Coronary artery (tissue), 2 donors: Measurements from ENCODE around the gene IFI27L2.
A peak's percentile ranks its signal among the peaks of the same experiment; 100 is the strongest.

ENCODE experiments used
- DNase-seq: peaks from one replicate; pipeline ENCODE4 v3.0.0-alpha.2; 2017; ENCODE audit warnings: low spot score
- H3K27ac ChIP-seq, 2 donors: fragments of 200-600 bp; sonication (generic); one replicate each; pipeline ENCODE4 v1.5.1; 2016 to 2019
- H3K4me3 ChIP-seq: fragments of 200-600 bp; sonication (generic); 2 replicates; pipeline ENCODE4 v1.5.1; 2016; ENCODE audit warnings: mild to moderate bottlenecking, moderate library complexity
- CTCF ChIP-seq: fragments of 200-600 bp; sonication (generic); IDR thresholded peaks from one replicate; pipeline ENCODE4 v1.5.1; 2019; ENCODE audit warnings: antibody characterized with exemption

IFI27L2 gene

GRCh38 chr14:94124582-94125377 is 4.6 kb downstream of the IFI27L2 start:
- TF ChIP-seq CTCF = no peak
- Histone ChIP-seq H3K27ac (no peak overlapping the region), H3K4me3 (no peak overlapping the region)
- peak; percentile 43 for DNase-seq

- DNase-seq = peak; percentile 31
- TF ChIP-seq CTCF = no peak
- no peak overlapping the region for H3K4me3 ChIP-seq
- no peak overlapping the region for H3K27ac ChIP-seq
Measured at GRCh38 chr14:94123868-94124267, 5.5 kb downstream of the IFI27L2 start.

GRCh38 chr14:94123296-94123695 is 6.1 kb downstream of the IFI27L2 start:
- no peak overlapping the region for H3K27ac ChIP-seq
- TF ChIP-seq CTCF = no peak
- H3K4me3 ChIP-seq = no peak overlapping the region
- peak; percentile 46 for DNase-seq

GRCh38 chr14:94122438-94122837 is 7.0 kb downstream of the IFI27L2 start:
- no peak for TF ChIP-seq CTCF
- DNase-seq = peak; percentile 19
- Histone ChIP-seq H3K27ac (no peak overlapping the region), H3K4me3 (no peak overlapping the region)

- H3K27ac ChIP-seq = no peak overlapping the region
- DNase-seq = peak; percentile 52
- no peak for TF ChIP-seq CTCF
Measured at GRCh38 chr14:94121485-94121884, 7.9 kb downstream of the IFI27L2 start.

GRCh38 chr14:94120667-94121340 is 8.6 kb downstream of the IFI27L2 start:
- no peak for TF ChIP-seq CTCF
- DNase-seq = peak; percentile 57
- no peak overlapping the region for H3K4me3 ChIP-seq

More at GRCh38 chr14:94121485-94121884, 7.9 kb downstream of the IFI27L2 start:
- no peak overlapping the region for H3K4me3 ChIP-seq

GRCh38 chr14:94119071-94119470 is 10.3 kb downstream of the IFI27L2 start:
- no peak for TF ChIP-seq CTCF
- Histone ChIP-seq H3K27ac (no peak overlapping the region), H3K4me3 (no peak overlapping the region)
- DNase-seq = no peak

More at GRCh38 chr14:94120667-94121340, 8.6 kb downstream of the IFI27L2 start:
- H3K27ac ChIP-seq = no peak overlapping the region
